ENCODE results near the gene GALNT2. TPM values are rescaled to one million over a fixed set of nuclear protein-coding genes. Genes with fewer than 3 reads are reported as not detected.

Gene GALNT2
- total RNA-seq, 1 experiment from 2014 or later: 62.2 TPM

DNA sequence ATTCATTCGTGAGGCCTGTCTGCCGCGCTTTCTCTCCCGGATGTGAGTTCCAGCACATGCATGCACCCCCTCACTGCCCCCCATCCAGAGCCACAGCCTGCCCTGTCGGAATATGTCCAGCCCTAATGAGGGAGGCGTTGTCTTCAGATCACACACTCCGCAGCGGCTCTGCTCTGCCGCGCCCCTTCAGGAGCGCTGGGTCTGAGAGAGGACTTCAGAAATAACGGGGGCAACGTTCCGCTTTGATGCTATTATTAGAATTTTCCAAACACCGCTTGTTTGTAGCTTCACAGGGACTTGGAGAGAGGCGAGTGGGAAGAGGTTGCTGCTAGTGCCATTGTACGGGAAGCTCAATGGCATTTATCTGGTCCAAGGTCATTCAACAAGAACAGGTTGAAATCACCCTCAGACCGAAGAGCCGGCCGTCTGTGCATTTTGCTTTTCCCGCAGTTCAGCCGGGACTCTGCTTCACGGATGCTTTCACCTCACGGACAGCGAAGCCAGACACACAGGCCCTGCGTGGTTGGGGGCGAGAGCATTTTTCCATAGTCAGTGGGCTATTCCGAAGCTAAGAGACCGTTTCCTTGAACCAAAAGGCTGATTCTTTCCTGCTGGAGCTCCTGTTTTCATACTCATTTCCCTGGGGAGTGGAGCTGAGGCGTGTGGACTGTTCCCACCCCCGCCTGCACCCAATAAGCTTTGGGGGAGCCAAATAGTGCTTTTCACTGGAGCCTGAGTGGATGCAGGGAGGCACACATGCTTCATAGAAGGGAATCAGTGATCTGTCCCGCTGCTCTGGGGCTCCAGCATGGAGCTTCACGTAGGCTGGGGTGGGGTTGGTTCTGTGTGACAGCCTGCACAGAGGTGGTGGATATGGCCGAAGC lies 69.7 kb downstream of the GALNT2 start:
- POLR2A ChIA-PET: no interaction called here
- no TSS peak for BruUV-seq (replicated peaks)
- no peaks in the 10 kb centered on the region for H3K36me3 ChIP-seq (ENCODE audit: control insufficient read depth, insufficient read depth, low read length)
- DNase-seq: no peak
- H3K4me3 ChIP-seq (ENCODE audit: low read depth, low read length): no peak overlapping the region
- Mint-ChIP-seq H3K4me1 (ENCODE audit: low read depth, unreplicated experiment) (peaks cover 34% of the 10 kb centered on the region), H3K4me3 (ENCODE audit: unreplicated experiment) (no peak overlapping the region), H3K27ac (ENCODE audit: unreplicated experiment) (peak overlapping the region; percentile 51), H3K36me3 (ENCODE audit: insufficient read depth, unreplicated experiment) (no peaks in the 10 kb centered on the region), H3K27me3 (ENCODE audit: insufficient read depth, unreplicated experiment) (no peaks in the 10 kb centered on the region), H3K9me3 (ENCODE audit: unreplicated experiment) (no peaks in the 10 kb centered on the region)
- H3K27me3 ChIP-seq (replicated peaks; ENCODE audit: control insufficient read depth, insufficient read depth, low read length): no peaks in the 10 kb centered on the region
- TF ChIP-seq CTCF (IDR thresholded peaks at IDR 0.05; ENCODE audit: insufficient read depth in 1 of 2, low read depth in 1 of 2, low read length in 1 of 2, severe bottlenecking in 1 of 2, unreplicated experiment in 1 of 2): no peak
- CTCF ChIA-PET: no interaction called here
- H3K4me1 ChIP-seq: peaks cover 13% of the 10 kb centered on the region; the same call in 1 of the 2 replicates
- H3K9me3 ChIP-seq: no peaks in the 10 kb centered on the region
- intact Hi-C loops (cut with micrococcal nuclease; ENCODE audit: unreplicated experiment): loop anchor here (2.0 kb wide), 1 partner anchor 22 kb away; no protein-coding TSS in a partner anchor

- Histone ChIP-seq H3K27me3 (replicated peaks; ENCODE audit: control insufficient read depth, insufficient read depth, low read length) (no peaks in the 10 kb centered on the region), H3K9me3 (no peaks in the 10 kb centered on the region), H3K4me1 (peaks cover 13% of the 10 kb centered on the region; the same call in 1 of the 2 replicates), H3K36me3 (ENCODE audit: control insufficient read depth, insufficient read depth, low read length) (no peaks in the 10 kb centered on the region), H3K4me3 (ENCODE audit: low read depth, low read length) (no peak overlapping the region)
- no TSS peak for BruUV-seq (replicated peaks)
- Mint-ChIP-seq H3K27ac (ENCODE audit: unreplicated experiment) (peak overlapping the region; percentile 79), H3K4me1 (ENCODE audit: low read depth, unreplicated experiment) (peaks cover 31% of the 10 kb centered on the region), H3K27me3 (ENCODE audit: insufficient read depth, unreplicated experiment) (no peaks in the 10 kb centered on the region), H3K9me3 (ENCODE audit: unreplicated experiment) (no peaks in the 10 kb centered on the region), H3K36me3 (ENCODE audit: insufficient read depth, unreplicated experiment) (no peaks in the 10 kb centered on the region), H3K4me3 (ENCODE audit: unreplicated experiment) (no peak overlapping the region)
- ChIA-PET POLR2A (no interaction called here), CTCF (no interaction called here)
- intact Hi-C loops (cut with micrococcal nuclease; ENCODE audit: unreplicated experiment): loop anchor here (2.0 kb wide), 1 partner anchor 21 kb away; no protein-coding TSS in a partner anchor
- DNase-seq: no peak
- no peak for TF ChIP-seq CTCF (IDR thresholded peaks at IDR 0.05; ENCODE audit: insufficient read depth in 1 of 2, low read depth in 1 of 2, low read length in 1 of 2, severe bottlenecking in 1 of 2, unreplicated experiment in 1 of 2)
Measured at GRCh38 chr1:230137337-230137815, 70.3 kb downstream of the GALNT2 start.

DNA sequence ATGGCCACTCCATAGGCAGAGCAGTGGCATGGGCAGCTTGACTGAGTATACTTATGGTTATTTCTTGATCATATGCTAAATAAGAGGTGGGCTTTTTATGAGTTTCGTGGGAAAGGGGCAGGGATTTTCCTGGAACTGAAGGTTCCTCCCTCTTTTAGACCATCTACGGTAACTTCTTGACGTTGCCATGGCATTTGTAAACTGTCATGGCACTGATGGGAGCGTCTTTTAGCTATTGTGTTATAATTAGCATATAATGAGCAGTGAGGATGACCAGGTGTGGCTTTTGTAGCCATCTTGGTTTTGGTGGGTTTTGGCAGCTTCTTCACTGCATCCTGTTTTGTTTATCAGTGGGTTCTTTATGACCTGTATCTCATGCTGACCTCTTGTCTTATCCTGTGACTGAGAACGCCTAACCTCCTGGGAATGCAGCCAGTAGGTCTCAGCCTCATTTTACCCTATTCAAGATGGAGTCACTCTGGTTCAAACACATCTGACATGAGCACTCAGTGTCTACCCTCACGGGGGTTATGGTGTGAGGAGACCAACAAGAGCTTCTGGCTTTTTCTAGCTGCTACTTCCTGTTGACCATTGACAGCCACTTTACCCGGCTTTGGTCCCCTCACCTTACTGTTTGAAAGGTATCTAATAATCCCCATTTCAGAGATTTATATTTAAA lies 71.7 kb downstream of the GALNT2 start:
- no peaks in the 10 kb centered on the region for H3K27me3 ChIP-seq (replicated peaks; ENCODE audit: control insufficient read depth, insufficient read depth, low read length)
- H3K4me3 ChIP-seq (ENCODE audit: low read depth, low read length): no peak overlapping the region
- Mint-ChIP-seq H3K27ac (ENCODE audit: unreplicated experiment) (no peak overlapping the region), H3K36me3 (ENCODE audit: insufficient read depth, unreplicated experiment) (no peaks in the 10 kb centered on the region), H3K4me3 (ENCODE audit: unreplicated experiment) (no peak overlapping the region), H3K4me1 (ENCODE audit: low read depth, unreplicated experiment) (peaks cover 26% of the 10 kb centered on the region), H3K27me3 (ENCODE audit: insufficient read depth, unreplicated experiment) (no peaks in the 10 kb centered on the region), H3K9me3 (ENCODE audit: unreplicated experiment) (no peaks in the 10 kb centered on the region)
- H3K9me3 ChIP-seq: no peaks in the 10 kb centered on the region
- no peaks in the 10 kb centered on the region for H3K36me3 ChIP-seq (ENCODE audit: control insufficient read depth, insufficient read depth, low read length)
- TF ChIP-seq CTCF (IDR thresholded peaks at IDR 0.05; ENCODE audit: insufficient read depth in 1 of 2, low read depth in 1 of 2, low read length in 1 of 2, severe bottlenecking in 1 of 2, unreplicated experiment in 1 of 2): no peak
- intact Hi-C loops (cut with micrococcal nuclease; ENCODE audit: unreplicated experiment): no loop called here
- no TSS peak for BruUV-seq (replicated peaks)
- H3K4me1 ChIP-seq: peaks cover 13% of the 10 kb centered on the region; the same call in 1 of the 2 replicates
- DNase-seq: no peak
- POLR2A ChIA-PET: no interaction called here
- CTCF ChIA-PET: no interaction called here
